CD4-positive, alpha-beta T cell treated with Interleukin-4 for 1 hour (primary cell): Measurements from ENCODE around the gene ABCD2.
A peak's percentile ranks its signal among the peaks of the same experiment; 100 is the strongest.
"Not testable (repeated sequence)": the region's sequence is repeated elsewhere in the genome, so short reads cannot be mapped to it uniquely, and the experiment has no call there.

ENCODE experiments used
- DNase-seq, 2 donors: peaks; one replicate each; pipeline ENCODE4 v3.0.0-alpha.2; 2020 to 2022

ABCD2 gene

DNA sequence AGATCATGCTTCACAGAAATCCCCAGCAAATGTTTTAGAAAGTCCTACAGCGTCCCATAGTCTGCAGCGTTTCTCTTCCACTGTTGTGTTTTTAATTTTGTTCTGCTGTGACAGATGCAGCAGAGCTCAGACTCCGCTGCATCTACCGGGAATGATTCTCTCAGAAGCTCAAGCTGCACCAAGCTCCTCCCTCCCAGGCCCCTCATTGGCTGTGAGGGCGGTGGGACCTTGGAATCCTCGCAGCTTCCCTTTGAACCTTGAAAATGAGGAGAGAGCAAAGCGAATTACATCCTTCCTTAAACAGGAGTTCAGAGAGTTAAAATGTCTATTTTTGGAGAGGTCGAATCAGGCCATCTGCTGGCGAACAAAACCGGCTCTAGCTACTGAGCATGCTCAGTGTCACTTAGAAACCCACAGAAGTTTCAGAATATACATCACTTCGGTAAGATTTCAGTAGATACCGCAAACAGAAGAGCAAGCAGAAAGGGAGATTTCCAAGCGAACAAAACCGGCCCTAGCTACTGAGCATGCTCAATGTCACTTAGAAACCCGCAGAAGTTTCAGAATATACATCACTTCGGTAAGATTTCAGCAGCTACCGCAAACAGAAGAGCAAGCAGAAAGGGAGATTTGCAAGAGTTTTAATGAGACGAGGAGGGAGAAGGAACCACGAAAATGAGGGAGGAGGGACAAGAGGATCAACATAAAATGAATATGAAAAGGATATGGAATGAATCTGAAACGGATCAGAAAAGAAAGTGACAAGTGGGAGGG lies at the start of gene ABCD2:
ABCD2 (minus strand) TSS at position 144 of the 774 bp plus-strand sequence. CDS start 188 bp downstream, outside the sequence.
- DNase-seq, result peak; percentile 83 to 90

DNA sequence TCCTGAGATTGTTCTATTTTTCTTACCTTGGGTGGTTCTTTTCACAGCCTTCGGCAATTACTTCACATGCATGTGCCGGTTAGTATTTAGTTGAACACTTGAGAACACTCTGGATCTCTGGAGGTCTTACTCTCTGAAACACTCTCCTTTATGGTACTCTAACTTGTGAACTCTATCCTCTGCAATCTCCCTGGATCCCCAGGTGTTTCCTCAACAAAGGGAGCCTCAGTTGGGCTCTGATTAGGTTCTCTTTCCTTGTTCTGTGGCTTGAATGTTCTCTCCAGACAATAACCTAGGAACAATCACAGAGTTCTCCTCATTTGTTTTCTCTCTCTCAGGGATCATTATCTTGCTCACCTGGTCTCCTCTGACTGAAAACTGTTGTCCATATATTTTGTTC lies 40.5 kb upstream of the ABCD2 start:
- DNase-seq, result no peak

DNA sequence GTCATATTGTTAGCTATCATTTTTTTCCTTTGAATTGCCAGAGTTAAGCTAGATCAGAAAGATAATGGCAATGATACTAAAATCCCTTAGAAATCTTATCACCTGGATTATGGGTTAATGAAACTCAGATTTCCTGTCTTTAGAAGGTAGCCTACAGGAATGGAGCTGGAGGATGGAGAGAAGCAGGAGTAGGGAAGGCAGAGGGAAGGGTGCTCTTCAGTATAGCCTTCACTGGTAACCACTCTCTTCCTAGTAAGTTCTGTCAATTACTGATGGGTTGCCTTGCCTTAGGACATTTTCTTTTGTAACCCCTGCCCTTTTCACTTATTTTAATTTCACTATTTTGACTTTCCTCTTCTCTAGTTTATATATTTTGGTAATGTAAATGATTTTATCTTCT lies 27.8 kb upstream of the ABCD2 start:
- DNase-seq, result no peak

DNA sequence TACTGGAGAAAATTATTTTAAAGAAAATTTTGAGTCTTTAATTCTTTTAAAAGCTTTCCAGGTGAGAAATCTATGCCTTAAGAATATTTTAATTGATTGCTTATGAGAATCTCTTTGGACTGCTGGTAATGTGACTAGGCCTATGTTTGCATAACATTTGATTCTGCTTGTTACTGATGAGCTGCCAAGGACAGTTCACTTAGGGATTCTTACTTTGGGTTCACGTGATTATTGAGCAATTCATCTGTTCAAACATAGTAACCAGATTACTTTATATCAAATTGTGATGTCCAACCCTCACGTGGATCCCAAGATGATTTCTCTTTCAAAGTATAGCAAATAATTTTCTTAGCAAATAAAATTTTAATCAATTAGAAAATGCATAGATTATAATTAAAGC lies 27.4 kb upstream of the ABCD2 start:
- no peak for DNase-seq

DNA sequence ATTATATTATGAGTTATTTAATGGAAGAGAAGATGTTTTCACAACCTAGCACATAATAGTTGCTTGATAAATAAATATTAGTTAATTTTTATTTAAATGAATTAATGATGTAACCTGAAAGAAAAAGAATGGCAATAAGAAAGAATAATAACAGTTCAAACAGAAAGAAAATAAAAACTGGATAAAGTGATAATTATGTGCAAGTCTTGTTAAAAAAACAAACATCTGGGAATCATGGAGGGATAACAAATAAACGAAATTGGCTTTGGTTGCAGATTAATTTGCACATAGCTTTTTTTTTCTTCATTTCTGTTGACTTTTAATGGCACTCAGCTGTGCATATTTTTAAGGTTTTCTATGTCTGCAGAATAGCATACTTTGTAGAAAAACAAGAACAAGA lies 23.4 kb upstream of the ABCD2 start:
- DNase-seq, result no peak

DNA sequence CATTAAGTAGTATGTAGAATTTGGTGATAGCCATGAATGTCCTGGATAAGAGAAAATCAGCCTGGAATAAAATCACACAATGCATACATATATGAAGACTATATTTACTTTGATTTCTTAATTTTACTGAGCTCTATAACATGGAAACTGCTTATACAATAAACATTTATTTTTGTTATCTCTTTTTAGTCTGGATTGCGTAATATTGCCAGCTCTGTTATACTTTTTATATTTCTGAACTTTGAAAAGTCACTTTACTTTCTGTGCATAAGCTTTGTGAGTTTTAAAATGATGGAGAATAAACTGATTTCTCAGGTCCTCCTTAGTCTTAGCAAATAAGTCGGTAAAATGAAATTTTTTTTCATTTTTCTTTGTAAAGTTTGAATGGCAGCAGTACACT lies 19.2 kb upstream of the ABCD2 start:
- no peak for DNase-seq

DNA sequence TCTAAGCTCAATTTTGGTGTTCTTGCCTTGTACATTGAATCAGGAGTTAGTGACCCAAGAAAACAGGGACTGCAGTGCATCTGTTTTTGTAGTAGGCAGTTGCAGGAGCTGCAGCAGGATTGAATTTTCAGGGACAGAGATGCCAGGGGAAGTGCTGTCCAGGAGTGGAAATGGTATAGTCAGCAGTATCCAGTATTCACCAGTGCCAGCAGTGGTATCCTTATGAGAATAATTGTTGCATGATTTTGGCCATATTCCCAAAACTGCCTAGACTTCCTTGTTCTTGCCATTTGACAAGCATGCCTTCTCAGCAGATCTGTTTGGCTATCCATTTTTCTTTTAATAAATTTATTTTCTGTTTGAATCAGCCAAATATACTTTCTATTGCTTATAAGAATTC lies 18.6 kb upstream of the ABCD2 start:
- no peak for DNase-seq

DNA sequence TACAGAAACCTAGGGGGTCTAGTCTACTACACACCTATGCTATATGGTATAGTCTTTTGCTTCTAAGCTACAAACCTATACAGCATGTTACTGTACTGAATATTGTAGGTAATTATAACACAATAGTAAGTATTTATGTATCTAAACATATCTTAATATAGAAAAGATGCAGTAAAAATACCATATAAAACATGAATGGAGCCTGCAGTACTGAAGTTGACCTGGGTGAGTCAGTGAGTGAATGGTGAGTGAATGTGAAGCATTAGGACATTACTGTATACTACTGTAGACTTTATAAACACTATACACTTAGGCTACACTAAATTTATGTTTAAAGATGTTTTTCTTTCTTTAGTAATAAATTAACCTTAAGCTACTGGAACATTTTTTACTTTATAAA lies 13.1 kb upstream of the ABCD2 start:
- no peak for DNase-seq

DNA sequence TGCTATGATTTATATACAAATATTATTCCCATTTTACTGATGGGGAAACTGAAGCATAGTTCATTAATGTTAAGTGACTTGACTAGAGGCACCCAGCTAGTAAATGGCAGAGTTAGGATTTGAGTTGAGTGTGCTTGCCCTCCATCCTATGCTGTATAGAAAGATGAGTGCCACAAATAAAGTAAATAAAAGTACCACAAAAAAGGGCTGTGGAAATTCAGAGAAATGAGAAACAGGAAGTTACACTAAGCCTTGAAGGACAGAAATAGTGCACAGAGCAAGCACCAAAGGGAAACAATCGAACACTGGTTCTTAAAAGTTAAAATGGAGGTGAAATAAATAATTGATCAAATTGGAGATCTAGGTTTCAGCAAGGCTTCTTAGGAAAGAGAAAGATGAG lies 9.2 kb upstream of the ABCD2 start:
- peak in 1 of 2 donors; percentile 72 for DNase-seq

DNA sequence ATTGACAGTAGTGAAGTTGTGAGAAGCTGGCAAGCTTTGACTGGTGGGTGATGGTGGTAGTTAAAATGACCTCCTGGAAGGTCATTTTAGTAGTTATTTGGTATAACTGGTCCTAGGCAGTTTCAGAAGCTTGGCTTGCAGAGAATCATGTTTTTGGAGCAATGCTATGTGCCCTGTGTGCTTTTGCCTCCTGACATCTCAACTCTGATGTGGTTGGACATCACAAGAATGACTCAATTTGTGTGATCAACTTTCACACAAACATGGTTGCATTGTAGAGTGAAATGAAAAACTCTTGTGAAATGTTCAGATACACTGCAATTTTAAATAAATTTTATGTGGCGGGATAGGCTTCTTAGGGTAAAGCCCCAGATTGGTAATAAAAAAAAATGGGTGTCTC lies 8.3 kb upstream of the ABCD2 start:
- no peak for DNase-seq

DNA sequence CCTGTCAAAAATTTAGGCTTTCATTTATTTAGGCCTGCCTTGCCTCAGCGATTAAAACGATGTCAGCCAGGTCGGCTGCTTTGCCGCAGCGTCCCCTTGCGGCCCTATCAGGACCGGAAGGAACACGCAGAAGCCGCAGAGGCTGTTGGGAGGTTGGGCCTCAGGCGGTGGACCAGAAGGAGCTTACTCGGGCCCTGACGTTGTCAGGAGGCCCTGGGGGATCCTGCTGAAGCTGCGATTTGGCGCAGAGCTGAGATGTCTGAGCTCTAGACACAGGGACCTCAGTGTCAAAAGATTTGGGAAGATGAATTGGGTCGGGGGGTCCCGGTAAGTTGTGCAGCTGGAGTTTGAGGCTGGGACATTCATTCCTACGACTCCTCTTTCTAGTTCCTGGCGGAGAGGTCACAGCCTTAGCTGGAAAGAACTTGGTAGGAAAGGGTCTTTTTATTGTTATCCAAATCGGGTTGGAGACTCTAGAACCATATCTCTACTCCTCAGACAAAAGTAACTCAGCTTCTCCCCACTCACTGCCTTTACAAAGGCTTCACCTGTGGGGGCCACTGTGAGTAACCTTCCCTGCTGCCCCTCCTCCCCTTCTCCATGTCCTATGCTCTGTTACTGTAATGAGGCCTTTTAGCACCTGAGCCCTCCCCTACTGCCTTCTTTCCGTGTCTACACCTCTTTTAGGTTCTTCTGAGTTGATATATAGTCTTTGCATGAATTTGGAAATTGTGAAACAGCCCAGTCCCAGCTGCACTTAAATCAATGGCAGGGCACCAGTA lies 6.6 kb upstream of the ABCD2 start:
- no peak for DNase-seq

DNA sequence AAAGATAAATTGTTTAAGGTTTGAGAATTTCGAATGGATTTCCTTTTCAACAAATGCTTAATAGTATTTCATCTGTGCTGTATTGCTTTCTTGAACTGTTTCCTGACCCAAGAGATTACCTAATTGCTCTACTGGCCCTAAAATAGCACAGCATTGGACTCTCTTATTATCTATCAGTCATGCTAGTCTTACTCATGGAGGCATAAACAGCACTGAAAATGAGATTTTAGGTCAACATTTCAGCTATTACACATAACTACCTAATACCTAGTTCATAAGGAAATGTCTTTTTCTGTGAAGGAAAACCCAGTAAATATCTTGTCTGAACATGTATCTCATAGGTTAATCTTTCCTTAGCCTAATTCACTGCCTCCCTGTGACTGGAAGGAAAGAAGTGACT lies 4.3 kb upstream of the ABCD2 start:
- DNase-seq, result no peak

DNA sequence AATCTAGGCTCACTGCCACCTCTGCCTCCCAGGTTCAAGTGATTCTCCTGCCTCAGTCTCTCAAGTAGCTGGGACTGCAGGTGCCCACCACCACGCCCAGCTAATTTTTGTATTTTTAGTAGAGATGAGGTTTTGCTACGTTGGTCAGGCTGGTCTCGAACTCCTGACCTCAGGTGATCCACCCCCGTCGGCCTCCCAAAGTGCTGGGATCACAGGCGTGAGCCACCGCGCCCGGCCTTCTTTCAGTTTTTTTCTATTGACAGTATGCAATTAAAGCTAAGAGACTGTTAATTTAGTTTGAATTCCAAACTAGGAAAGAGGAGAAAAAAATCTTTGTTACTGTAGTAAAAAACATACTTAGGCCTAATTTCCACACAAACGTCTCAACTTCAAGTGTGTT lies 3.6 kb upstream of the ABCD2 start:
- DNase-seq, result not testable (repeated sequence)

DNA sequence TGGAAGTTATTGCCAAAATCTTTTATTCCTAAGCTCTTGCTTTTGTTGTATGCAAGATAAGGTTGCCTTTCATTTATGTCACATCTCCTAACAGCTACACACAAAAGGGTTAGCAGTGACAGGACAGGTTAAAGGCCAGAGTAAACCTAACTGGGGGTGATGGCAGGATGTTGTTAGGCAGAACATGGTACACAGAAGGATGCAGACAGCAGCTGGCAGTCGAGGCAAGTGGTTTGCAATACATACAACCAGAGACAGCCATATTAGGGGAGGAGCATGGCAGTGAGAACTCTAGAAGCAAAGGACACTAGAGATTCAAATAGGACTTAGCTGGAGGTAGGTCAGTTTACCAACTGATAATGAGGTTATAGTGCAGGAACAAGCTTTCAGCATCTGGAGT lies 2.7 kb upstream of the ABCD2 start:
- peak in 1 of 2 donors; percentile 43 for DNase-seq

DNA sequence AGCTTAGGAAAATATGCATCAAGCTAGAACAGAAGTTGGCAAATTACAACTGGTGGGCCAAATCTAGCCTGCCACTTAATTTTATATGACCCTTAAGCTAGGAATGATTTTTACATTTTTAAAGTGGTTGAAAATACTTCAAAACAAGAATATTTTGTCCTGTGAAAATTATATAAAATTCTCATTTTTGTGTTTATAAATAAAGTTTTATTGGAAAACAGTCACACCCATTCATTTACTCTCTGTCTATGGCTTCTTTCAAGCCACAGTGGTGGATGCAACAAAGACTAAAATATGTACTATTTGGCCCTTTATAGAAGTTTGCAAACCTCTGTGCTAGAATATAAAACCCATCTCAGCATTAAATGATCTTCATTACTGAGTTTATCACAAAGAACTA lies 2.1 kb upstream of the ABCD2 start:
- DNase-seq, result no peak

DNA sequence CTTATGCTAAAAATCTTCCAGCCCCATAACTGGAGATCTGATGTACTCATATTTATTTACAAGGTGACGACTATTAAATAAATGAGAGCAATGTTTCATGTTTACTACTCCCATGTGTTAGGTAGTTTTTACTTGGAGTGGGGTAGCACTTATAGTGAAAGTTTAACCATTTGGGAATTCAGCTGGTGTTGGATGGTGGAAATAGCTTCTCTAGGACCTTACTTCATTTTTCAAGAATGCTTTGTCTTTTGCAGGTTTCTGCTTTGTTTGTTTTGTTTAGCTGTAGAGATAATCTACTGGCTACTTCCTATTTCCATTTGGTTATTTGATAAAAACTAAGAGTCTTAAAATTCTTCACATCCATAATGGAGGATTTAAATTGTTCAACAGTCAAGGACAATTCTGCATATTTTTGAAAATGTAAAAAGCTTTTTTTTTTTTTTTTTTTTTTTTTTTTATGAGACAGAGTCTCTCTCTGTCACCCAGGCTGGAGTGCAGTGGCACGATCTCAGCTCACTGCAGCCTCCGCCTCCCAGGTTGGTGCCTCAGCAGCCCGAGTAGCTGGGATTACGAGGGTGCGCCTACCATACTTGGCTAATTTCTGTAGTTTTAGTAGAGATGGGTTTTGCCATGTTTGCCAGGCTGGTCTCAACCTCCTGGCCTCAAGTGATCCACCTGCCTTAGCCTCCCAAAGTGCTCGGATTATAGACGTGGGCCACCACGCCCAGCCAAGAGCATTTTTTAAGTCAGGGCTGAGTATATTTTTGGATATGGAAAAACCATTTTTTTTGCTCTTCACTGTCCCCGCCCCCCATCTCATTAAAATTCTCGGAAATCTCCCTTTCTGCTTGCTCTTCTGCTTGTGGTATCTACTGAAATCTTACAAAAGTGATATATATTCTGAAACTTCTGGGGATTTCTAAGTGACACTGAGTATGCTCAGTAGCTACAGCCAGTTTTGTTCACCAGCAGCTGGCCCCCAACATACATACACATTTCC lies 1.4 kb upstream of the ABCD2 start:
- peak in 1 of 2 donors; percentile 72 for DNase-seq

DNA sequence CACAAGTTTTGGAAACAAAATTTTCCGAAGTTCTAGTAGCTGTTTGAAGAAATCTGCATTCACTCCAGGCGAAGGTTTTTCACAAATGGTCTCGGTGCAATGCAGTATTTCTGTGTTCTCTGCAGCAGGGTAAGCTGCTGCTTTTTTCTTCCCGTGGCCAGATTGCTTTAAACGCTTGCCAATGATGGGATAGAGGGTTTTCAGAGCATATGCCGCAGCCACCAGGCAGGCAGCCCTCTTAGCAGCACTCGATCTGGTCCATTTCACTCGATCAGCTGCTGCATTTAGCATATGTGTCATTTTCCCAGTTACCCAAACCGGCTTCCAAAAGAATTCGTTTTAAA lies 315 bp downstream of the ABCD2 start:
- no peak for DNase-seq

DNA sequence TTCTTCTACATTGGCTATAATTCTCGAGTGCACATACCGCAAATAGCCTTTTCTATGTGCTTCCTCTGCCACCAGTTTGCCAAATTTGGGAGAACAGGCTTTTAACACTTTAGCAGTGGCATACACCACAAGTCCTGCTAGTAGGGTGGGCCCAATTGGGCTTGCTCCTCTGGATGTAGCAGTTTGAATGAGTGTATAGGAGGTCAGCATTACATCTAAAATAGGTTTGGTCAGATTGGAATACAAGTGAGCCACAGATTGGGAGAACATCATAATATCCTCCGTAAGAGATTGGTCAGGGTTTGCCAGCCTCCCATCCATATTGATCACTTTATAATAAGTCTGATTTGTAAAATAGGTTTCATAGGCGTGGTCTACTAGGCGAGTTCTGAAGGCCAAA lies 902 bp downstream of the ABCD2 start:
- peak in 1 of 2 donors; percentile 24 for DNase-seq

DNA sequence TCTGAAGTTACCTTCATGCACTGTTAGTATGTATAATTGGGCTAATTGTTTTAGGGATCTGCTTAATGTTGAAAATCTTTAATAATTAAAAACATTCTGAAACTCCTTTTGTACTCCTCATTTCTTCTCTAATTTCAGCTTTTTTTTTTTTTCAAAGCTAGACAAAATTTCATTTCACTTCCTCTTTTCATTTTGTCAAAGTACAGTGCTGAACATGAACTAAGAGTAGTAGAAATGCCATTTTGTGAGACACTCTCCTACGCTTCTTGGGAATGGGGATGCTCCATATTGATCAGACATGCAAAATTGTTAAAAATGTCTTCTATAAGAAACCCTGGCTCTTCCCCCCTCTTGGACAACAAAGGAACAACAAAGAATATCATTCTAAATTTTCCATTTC lies 1.7 kb downstream of the ABCD2 start:
- DNase-seq, result peak in 1 of 2 donors; percentile 34

DNA sequence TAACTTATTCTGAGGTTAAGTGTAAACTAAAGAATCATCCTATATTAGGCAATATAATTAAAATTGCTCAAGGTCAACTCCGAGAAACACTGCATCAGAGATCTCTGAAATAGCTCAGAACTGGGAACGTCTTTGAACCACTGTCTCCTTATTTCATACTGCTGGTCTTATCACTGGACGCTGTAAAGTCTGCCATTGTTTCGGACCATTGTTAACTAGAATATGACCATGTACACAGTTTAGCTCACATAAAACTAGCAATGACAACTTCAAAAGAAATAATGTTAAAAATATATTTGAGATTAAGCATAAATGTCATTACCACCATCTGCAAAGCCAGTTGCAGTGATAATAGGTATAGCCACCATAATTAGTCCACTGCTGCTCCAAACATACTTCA lies 2.9 kb downstream of the ABCD2 start:
- DNase-seq, result no peak

DNA sequence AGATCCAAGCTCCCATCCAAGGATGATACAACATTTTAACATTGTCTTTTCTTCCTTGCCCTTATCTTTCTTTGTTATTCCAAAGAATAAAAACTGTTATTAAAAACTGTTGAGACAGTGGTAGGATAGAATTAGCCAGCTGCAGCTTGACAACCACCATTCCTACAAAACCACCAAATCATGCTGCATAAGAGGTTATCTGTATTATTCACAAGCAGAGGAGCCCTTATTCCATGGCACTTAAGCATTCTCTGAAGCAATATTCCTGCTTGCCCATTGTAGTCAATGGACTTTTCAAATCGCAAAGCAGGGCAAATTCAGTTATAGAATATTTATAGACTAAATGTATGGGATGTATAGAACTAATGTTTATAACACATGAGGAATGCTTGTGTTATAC lies 3.4 kb downstream of the ABCD2 start:
- no peak for DNase-seq

DNA sequence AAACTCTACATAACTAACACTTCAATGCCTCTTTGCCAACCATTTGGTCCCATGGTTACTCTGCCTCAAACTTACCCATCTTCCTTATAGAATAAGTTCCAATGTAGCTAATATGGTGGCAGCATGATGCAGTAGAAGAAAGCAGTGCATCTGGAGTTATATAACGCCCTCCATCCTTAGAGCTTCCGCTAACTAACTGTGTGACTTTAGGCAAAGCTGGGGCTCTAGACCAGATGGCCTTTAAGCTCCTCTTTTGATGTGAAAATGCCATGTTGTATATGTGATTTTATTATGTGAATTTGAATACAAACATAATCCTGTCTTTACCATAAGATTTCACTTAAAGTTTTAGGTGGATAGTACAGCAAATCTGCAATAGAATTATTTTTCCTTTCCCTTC lies 6.1 kb downstream of the ABCD2 start:
- no peak for DNase-seq

DNA sequence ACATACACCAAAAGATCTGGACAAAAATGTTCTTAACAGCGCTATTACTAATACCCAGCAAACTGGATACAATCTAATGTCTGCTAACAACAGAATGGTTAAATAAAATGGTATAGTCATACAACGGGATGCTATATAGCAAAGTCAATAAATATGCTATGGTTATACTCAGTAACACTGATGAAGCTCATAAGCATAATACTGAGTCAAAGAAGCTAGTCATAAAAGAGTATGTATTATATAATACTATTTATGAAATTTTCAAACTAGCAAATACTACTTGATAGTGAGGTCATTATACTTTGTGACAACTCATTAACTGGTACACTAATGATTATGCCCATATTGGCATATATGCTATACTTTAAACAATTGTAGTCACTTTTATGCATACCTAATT lies 7.4 kb downstream of the ABCD2 start:
- DNase-seq, result no peak
